IMR-90 (cell line): ENCODE data around the gene PRR36. TPM values are rescaled to one million over a fixed set of nuclear protein-coding genes. Genes with fewer than 3 reads are reported as not detected.

Source experiments
- ATAC-seq: fragments of 200-7000 bp; cut with Tn5 transposase; 2 replicates; pipeline ENCODE4 v1.9.1; 2020; ENCODE audit warnings: low read depth, mild to moderate bottlenecking, moderate library complexity
- BruUV-seq: library from RNA; stranded (reverse); fragments of 400-500 nt; replicated peaks from 2 replicates; lab custom pipeline; 2021; lab: Mats Ljungman, UMichigan
- CTCF ChIA-PET: fragments of 300-600 bp; formaldehyde crosslinking; extraction: SDS; loops from one replicate; lab custom pipeline; 2021; ENCODE audit warnings: antibody characterized with exemption; lab: Yijun Ruan, JAX
- POLR2A ChIA-PET: fragments of 300-600 bp; sonication (Branson Sonifier 250); formaldehyde crosslinking; loops from one replicate; lab custom pipeline; 2022; ENCODE audit warnings: antibody characterized with exemption; ENCODE audit not compliant: unreplicated experiment; lab: Charles Lee
- DNase-seq: peaks from one replicate; pipeline ENCODE4 v3.0.0; 2013
- H2AFZ ChIP-seq: replicated peaks from 2 replicates; pipeline ENCODE3; 2013; ENCODE audit warnings: low read length, mild to moderate bottlenecking; ENCODE audit not compliant: poor library complexity
- H2AK5ac ChIP-seq: 2 replicates; pipeline ENCODE4 v1.6.1; 2013; ENCODE audit warnings: low read depth, low read length, inconsistent platforms
- H2AK9ac ChIP-seq: replicated peaks from 2 replicates; pipeline ENCODE3; 2013; ENCODE audit warnings: mild to moderate bottlenecking, low read depth, low read length, moderate library complexity; ENCODE audit not compliant: poor library complexity
- H2BK120ac ChIP-seq: 2 replicates; pipeline ENCODE4 v1.6.1; 2013; ENCODE audit warnings: low read depth, low read length, inconsistent platforms
- H2BK15ac ChIP-seq: 3 replicates; pipeline ENCODE4 v1.6.1; 2013; ENCODE audit warnings: low read depth, low read length, inconsistent platforms
- H2BK20ac ChIP-seq: 2 replicates; pipeline ENCODE4 v1.6.1; 2013; ENCODE audit warnings: low read depth, mild to moderate bottlenecking, inconsistent platforms, low read length, moderate library complexity
- H2BK5ac ChIP-seq: 2 replicates; pipeline ENCODE4 v1.6.1; 2013; ENCODE audit warnings: mild to moderate bottlenecking, low read depth, low read length, inconsistent platforms; ENCODE audit not compliant: poor library complexity, severe bottlenecking
- H3K14ac ChIP-seq: replicated peaks from 2 replicates; pipeline ENCODE4 v1.6.1; 2013; ENCODE audit warnings: low read depth, low read length, inconsistent platforms
- H3K18ac ChIP-seq: 2 replicates; pipeline ENCODE4 v1.6.1; 2013; ENCODE audit warnings: low read depth, low read length, control low read depth
- H3K23ac ChIP-seq: 2 replicates; pipeline ENCODE4 v1.6.1; 2013; ENCODE audit warnings: low read depth, low read length, inconsistent platforms
- H3K27ac ChIP-seq: 2 replicates; pipeline ENCODE4 v1.5.1; 2013; ENCODE audit warnings: mild to moderate bottlenecking, control low read depth, low read length; ENCODE audit not compliant: insufficient read depth
- H3K27me3 ChIP-seq: 2 replicates; pipeline ENCODE4 v1.6.1; 2013; ENCODE audit warnings: low read length; ENCODE audit not compliant: control insufficient read depth, insufficient read depth
- H3K36me3 ChIP-seq: 2 replicates; pipeline ENCODE4 v1.6.1; 2013; ENCODE audit warnings: low read length, mixed read lengths; ENCODE audit not compliant: control insufficient read depth, insufficient read depth
- H3K4ac ChIP-seq: 2 replicates; pipeline ENCODE4 v1.6.1; 2013; ENCODE audit warnings: low read depth, low read length, inconsistent platforms
- H3K4me1 ChIP-seq: 2 replicates; pipeline ENCODE4 v1.6.1; 2013; ENCODE audit warnings: low read length, mixed read lengths; ENCODE audit not compliant: control insufficient read depth, insufficient read depth
- H3K4me2 ChIP-seq: 2 replicates; pipeline ENCODE4 v1.6.1; 2013; ENCODE audit warnings: low read depth, mild to moderate bottlenecking, control low read depth, low read length, moderate library complexity
- H3K4me3 ChIP-seq: 2 replicates; pipeline ENCODE4 v1.5.1; 2013; ENCODE audit warnings: low read depth, mild to moderate bottlenecking, control low read depth, low read length, moderate library complexity; ENCODE audit not compliant: insufficient read depth
- H3K56ac ChIP-seq: 2 replicates; pipeline ENCODE4 v1.6.1; 2013; ENCODE audit warnings: low read length, inconsistent platforms; ENCODE audit not compliant: insufficient read depth; ENCODE audit errors: extremely low read depth
- H3K79me1 ChIP-seq, 2 experiments: 2 replicates each; pipeline ENCODE4 v1.6.1; 2013; ENCODE audit warnings: low read length in 2 of 2, inconsistent platforms in 1 of 2, low read depth in 1 of 2
- H3K9ac ChIP-seq: 2 replicates; pipeline ENCODE4 v1.6.1; 2013; ENCODE audit warnings: low read depth, low read length, control low read depth
- H3K9me1 ChIP-seq: 2 replicates; pipeline ENCODE4 v1.6.1; 2013; ENCODE audit warnings: low read length, inconsistent platforms; ENCODE audit not compliant: insufficient read depth
- H3K9me3 ChIP-seq: 2 replicates; pipeline ENCODE4 v1.6.1; 2013; ENCODE audit warnings: low read length; ENCODE audit not compliant: control insufficient read depth, insufficient read depth
- H4K20me1 ChIP-seq: 2 replicates; pipeline ENCODE4 v1.6.1; 2013; ENCODE audit warnings: low read length, inconsistent platforms; ENCODE audit not compliant: insufficient read depth
- H4K5ac ChIP-seq: 2 replicates; pipeline ENCODE4 v1.6.1; 2013; ENCODE audit warnings: mild to moderate bottlenecking, low read depth, low read length, control low read depth
- H4K8ac ChIP-seq, 2 experiments: 2 replicates each; pipeline ENCODE4 v1.6.1; 2013; ENCODE audit warnings: low read depth in 2 of 2, low read length in 2 of 2, control low read depth in 1 of 2, inconsistent platforms in 1 of 2
- H4K91ac ChIP-seq: 2 replicates; pipeline ENCODE4 v1.6.1; 2013; ENCODE audit warnings: low read depth, low read length, inconsistent platforms; ENCODE audit not compliant: insufficient read depth
- SMC3 ChIP-seq: fragments of 150-350 bp; IDR thresholded peaks from 2 replicates; pipeline ENCODE4 v1.6.1; 2016; ENCODE audit warnings: low read depth, mild to moderate bottlenecking, antibody characterized with exemption, low read length, moderate library complexity
- WGBS, 2 experiments: methylation state at CpG; one replicate each; pipeline versions ENCODE4 v1.1.5 to v1.1.7; 2013; ENCODE audit warnings: missing lambda C conversion rate in 2 of 2; ENCODE audit not compliant: insufficient read length in 1 of 2; ENCODE audit errors: extremely low coverage in 2 of 2; 5-methylcytosine and 5-hydroxymethylcytosine counted together
- dilution Hi-C: fragments of 300-500 bp; cut with HindIII; formaldehyde crosslinking; loops from one replicate; pipeline ENCODE4 v1.14.3; 2018; ENCODE audit warnings: low sequenced_read_pairs; ENCODE audit not compliant: unreplicated experiment
- in situ Hi-C: fragments of 300-500 bp; cut with MboI; formaldehyde crosslinking; loops from 3 replicates; pipeline ENCODE4 v1.14.3; 2019; ENCODE audit warnings: low sequenced_read_pairs, inconsistent platforms, mixed read lengths
- intact Hi-C: fragments of 100-400 bp; cut with micrococcal nuclease; formaldehyde crosslinking; loops from 2 replicates; pipeline ENCODE4 v1.10.0; 2022
- polyA plus RNA-seq, 3 experiments: library from polyadenylated mRNA; depleted of rRNA; stranded (reverse); fragments of >200 nt; gene quantifications; 2 replicates each; pipeline ENCODE4 v1.2.3, GENCODE V29; 2012; ENCODE audit warnings: low replicate concordance in 1 of 3
- total RNA-seq: library from RNA; depleted of rRNA; stranded (reverse); fragments of >200 nt; gene quantifications from 2 replicates; pipeline ENCODE4 v1.2.3, GENCODE V29; 2012

The PRR36 gene
- total and polyA plus RNA-seq, 2 of the 4 experiments (the other 2 are of a cell fraction) = 0.02 TPM; not detected in 1

- no peak for DNase-seq
- Histone ChIP-seq H3K4me1 (peaks cover 3% of the 10 kb centered on the region; the same call in 1 of the 2 replicates), H3K27ac (no peak overlapping the region), H3K4me2 (no peak overlapping the region), H3K9me3 (no peaks in the 10 kb centered on the region), H2BK5ac (no peak overlapping the region), H3K9me1 (no peaks in the 10 kb centered on the region), H2AK5ac (no peak overlapping the region), H3K18ac (no peak overlapping the region), H3K14ac (no peak overlapping the region), H2BK20ac (no peak overlapping the region), H2AFZ (no peak overlapping the region), H3K23ac (no peak overlapping the region), H3K36me3 (peaks cover 2% of the 10 kb centered on the region; the same call in 1 of the 2 replicates), H4K91ac (no peak overlapping the region), H3K27me3 (no peaks in the 10 kb centered on the region; the same call in 1 of the 2 replicates), H3K56ac (no peak overlapping the region), H3K4ac (no peak overlapping the region), H2AK9ac (peak overlapping the region; percentile 61), H2BK15ac (no peak overlapping the region), H2BK120ac (no peak overlapping the region), H3K9ac (no peak overlapping the region), H3K4me3 (no peak overlapping the region), H4K20me1 (0 out of 2 replicates have a peak, but pooled peaks cover 7% of the 10 kb centered on the region), H4K5ac (no peak overlapping the region), H4K8ac (no peak overlapping the region), H3K79me1 (no peaks in the 10 kb centered on the region)
- CTCF ChIA-PET = no interaction called here
- WGBS, 2 experiments = 13% methylated on average over 2 of the region's 14 CpGs; no CpG with 5 or more reads in 1 of the 2 experiments
- POLR2A ChIA-PET = interaction anchor here (0.5 kb wide), 1 partner anchor 792 kb away, joined by 3 read pairs; the partner anchor contains the start of gene ZNF557
- intact Hi-C loops (no loop called here), in situ Hi-C loops (no loop called here), dilution Hi-C loops (no loop called here)
- BruUV-seq = no TSS peak
- no peak for TF ChIP-seq SMC3
- ATAC-seq = no peak
These were observed 13.2 kb downstream of the PRR36 start for GRCh38 chr19:7860714-7861618.
